Activated T-cell treated with anti-CD3 and anti-CD28 coated beads, Interleukin-2, amount 50 U/mL, for 72 hours (primary cell): Measurements from ENCODE around the gene ANXA8L1. TPM values are rescaled to one million over a fixed set of nuclear protein-coding genes. Genes with fewer than 3 reads are reported as not detected.
"Not testable (repeated sequence)": the region's sequence is repeated elsewhere in the genome, so short reads cannot be mapped to it uniquely, and the experiment has no call there.

Experiments
- ATAC-seq, 2 donors: fragments of 150-1000 bp; cut with Tn5 transposase; replicated peaks in 1 of 2; 2 replicates each; pipeline ENCODE4 v1.10.0; 2021; ENCODE audit warnings: moderate library complexity in 2 of 2, mild to moderate bottlenecking in 1 of 2
- DNase-seq, 2 donors: peaks; one replicate each; pipeline ENCODE4 v3.0.0; 2021 to 2022; ENCODE audit warnings: mixed read lengths in 1 of 2
- H3K27ac Mint-ChIP-seq: one replicate; pipeline ENCODE4 v1.8.0; 2022; ENCODE audit warnings: mild to moderate bottlenecking, moderate library complexity, mixed read lengths
- H3K27me3 Mint-ChIP-seq: one replicate; pipeline ENCODE4 v1.8.0; 2022; ENCODE audit warnings: low read depth, mixed read lengths
- H3K36me3 Mint-ChIP-seq, 2 donors: one replicate each; pipeline ENCODE4 v1.8.0; 2022; ENCODE audit warnings: mixed read lengths in 2 of 2, mild to moderate bottlenecking in 1 of 2; ENCODE audit not compliant: insufficient read depth in 2 of 2
- H3K4me1 Mint-ChIP-seq: one replicate; pipeline ENCODE4 v1.8.0; 2022; ENCODE audit warnings: low read depth, mixed read lengths
- H3K4me3 Mint-ChIP-seq, 2 donors: one replicate each; pipeline ENCODE4 v1.8.0; 2022; ENCODE audit warnings: mild to moderate bottlenecking in 2 of 2, mixed read lengths in 2 of 2, moderate library complexity in 2 of 2
- H3K9me3 Mint-ChIP-seq, 2 donors: one replicate each; pipeline ENCODE4 v1.8.0; 2022; ENCODE audit warnings: mixed read lengths in 2 of 2
- total RNA-seq, 2 donors: library from RNA; stranded (reverse); gene quantifications; one replicate each; pipeline ENCODE4 v1.2.3, GENCODE V29; 2022

The ANXA8L1 gene
- total RNA-seq, 2 donors from 2014 or later, result 0.51 TPM; not detected in 1

DNA sequence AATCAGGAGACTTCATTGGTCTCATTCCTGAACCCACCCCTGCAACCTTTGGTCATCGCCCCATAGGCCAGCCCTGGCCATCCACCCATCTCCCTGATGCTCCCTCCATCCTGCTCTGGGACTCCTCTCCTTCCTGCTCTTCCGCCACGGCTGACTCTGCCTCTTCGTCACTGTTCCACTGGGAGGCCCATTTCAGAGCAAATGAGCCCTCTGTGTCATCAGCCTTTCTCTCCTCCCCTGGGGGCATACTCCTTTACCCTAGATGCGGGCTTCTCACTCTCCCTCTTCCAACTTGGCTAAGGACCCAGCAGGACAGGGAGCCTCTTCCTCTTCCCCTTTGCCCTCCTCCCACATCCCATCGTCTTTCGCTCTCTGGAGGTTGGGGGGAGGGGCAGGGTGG is 42.7 kb downstream of the ANXA8L1 start:
- ATAC-seq, H3K9me3 Mint-ChIP-seq, H3K36me3 Mint-ChIP-seq, H3K27ac Mint-ChIP-seq, DNase-seq, H3K4me1 Mint-ChIP-seq, H3K27me3 Mint-ChIP-seq, H3K4me3 Mint-ChIP-seq: not testable (repeated sequence)

DNA sequence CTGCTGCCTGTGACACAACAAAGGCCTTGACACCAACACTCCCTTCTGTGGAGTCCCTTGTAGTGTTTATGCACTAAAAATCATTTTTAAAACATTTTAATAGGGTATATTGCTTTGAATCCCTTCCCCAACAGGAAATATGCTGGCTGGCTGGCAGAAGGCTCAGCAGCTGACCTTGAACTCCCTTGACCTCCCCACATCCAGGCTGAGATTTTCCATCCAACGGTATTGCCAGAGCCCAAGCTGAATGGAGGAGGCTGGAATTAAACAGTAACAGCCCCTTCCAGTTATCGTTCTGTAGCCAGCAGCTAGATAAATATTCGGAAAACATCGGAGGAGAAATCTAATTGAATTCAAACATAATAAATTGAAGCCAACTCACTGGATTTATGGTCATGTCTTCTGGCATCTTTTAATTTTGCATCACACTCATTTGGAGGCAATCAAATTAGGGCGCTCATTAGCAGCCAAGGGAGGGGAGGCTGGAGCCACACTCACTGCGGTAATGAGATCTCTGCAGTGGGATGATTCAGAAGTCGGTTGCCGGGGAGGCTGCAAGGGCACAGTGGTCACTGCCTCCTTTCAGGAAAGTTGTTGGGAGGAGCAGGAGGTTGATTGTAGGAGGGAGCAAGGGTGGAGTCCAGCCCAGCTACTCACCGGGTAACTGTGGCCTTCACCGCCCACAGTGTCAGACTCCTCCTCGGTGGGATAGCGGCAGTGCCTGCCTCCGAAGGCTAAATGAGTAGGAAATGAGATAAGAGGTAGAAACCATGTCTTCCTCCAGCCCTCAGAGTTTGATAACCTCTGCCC is 44.2 kb downstream of the ANXA8L1 start:
- not testable (repeated sequence) for H3K27ac Mint-ChIP-seq, DNase-seq, H3K9me3 Mint-ChIP-seq, H3K4me1 Mint-ChIP-seq, H3K4me3 Mint-ChIP-seq, H3K36me3 Mint-ChIP-seq, H3K27me3 Mint-ChIP-seq, ATAC-seq

DNA sequence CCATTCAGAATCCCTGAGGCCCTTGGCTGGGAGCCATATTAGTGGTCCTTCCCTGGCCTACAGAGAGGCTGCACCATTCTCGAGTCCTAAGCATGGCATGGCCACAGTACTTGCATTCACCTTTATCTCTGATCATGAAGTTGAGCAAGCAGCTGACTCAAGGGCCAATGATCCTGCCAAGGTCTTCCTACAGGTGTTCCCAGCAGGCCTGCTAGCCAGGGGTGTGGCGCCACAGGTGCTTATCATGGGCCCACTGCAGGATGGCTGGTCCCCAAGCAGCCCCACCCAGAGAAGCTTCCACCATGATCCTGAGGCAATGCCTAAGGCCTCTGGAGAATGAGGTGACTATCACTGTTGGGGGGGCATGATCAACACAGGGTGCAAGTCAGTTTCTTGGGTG is 48.0 kb downstream of the ANXA8L1 start:
- not testable (repeated sequence) for H3K27ac Mint-ChIP-seq, H3K9me3 Mint-ChIP-seq, H3K27me3 Mint-ChIP-seq, H3K4me3 Mint-ChIP-seq, H3K4me1 Mint-ChIP-seq, H3K36me3 Mint-ChIP-seq, ATAC-seq, DNase-seq

GRCh38 chr10:46440942-46441341 is 65.4 kb downstream of the ANXA8L1 start:
- not testable (repeated sequence) for H3K9me3 Mint-ChIP-seq, DNase-seq, H3K27ac Mint-ChIP-seq, ATAC-seq, H3K4me3 Mint-ChIP-seq, H3K4me1 Mint-ChIP-seq, H3K27me3 Mint-ChIP-seq, H3K36me3 Mint-ChIP-seq

Other genes with a start within 250 kb of the ANXA8L1 start
- not detected for gene ANTXRL, start 88.8 kb upstream of the ANXA8L1 start, total RNA-seq
- not detected for gene NPY4R, start 90.2 kb downstream of the ANXA8L1 start, total RNA-seq
- gene GPRIN2, start 180.9 kb downstream of the ANXA8L1 start, total RNA-seq, result not detected
- 1 to 10 TPM in 1 of 2 donors, not detected in 1; 1.6 TPM for gene SYT15, start 203.4 kb downstream of the ANXA8L1 start, total RNA-seq